Thyroid gland (tissue), 4 donors: ENCODE data around the gene FZR1. TPM values are rescaled to one million over a fixed set of nuclear protein-coding genes. Genes with fewer than 3 reads are reported as not detected.

Source experiments
- DNase-seq, 2 donors: peaks; one replicate each; pipeline ENCODE4 v3.0.0-alpha.2; 2019
- H3K27ac ChIP-seq, 3 donors: fragments of 200-600 bp; sonication (generic); 1 replicate in 2 of 3; 2 replicates in 1 of 3; pipeline ENCODE4 v1.5.1; 2016 to 2019; ENCODE audit warnings: mild to moderate bottlenecking in 1 of 3, moderate library complexity in 1 of 3
- H3K27me3 ChIP-seq: fragments of 200-600 bp; sonication (generic); one replicate; pipeline ENCODE4 v1.5.1; 2019
- H3K36me3 ChIP-seq, 2 donors: fragments of 200-600 bp; sonication (generic); one replicate each; pipeline ENCODE4 v1.5.1; 2016 to 2019
- H3K4me1 ChIP-seq, 2 donors: fragments of 200-600 bp; sonication (generic); one replicate each; pipeline ENCODE4 v1.5.1; 2017 to 2019
- H3K4me3 ChIP-seq, 3 donors: fragments of 200-600 bp; sonication (generic); replicated peaks in 1 of 3; 1 replicate in 2 of 3; 2 replicates in 1 of 3; pipeline ENCODE4 v1.5.1; 2016; ENCODE audit warnings: mild to moderate bottlenecking in 1 of 3
- H3K9me3 ChIP-seq: fragments of 200-600 bp; sonication (generic); one replicate; pipeline ENCODE4 v1.5.1; 2017
- CTCF ChIP-seq, 6 experiments: fragments of 200-600 bp in 3 of 6; fragments of 450-650 bp in 3 of 6; sonication (generic) in 3 of 6; IDR thresholded peaks; one replicate each; pipeline ENCODE4 v1.5.1; 2016 to 2019; ENCODE audit warnings: antibody characterized with exemption in 6 of 6, mild to moderate bottlenecking in 2 of 6, inconsistent platforms in 1 of 6, moderate library complexity in 1 of 6
- POLR2A ChIP-seq, 2 donors: fragments of 450-650 bp; IDR thresholded peaks; one replicate each; pipeline ENCODE4 v1.6.1; 2017; ENCODE audit warnings: antibody characterized with exemption in 2 of 2, mild to moderate bottlenecking in 2 of 2, moderate library complexity in 1 of 2
- WGBS, 2 donors: methylation state at CpG; one replicate each; pipeline ENCODE4 v1.1.5; 2017; 5-methylcytosine and 5-hydroxymethylcytosine counted together
- intact Hi-C: fragments of 100-400 bp; cut with DNase I; formaldehyde crosslinking; loops from one replicate; pipeline ENCODE4 v1.15.1; 2023
- total RNA-seq, 4 donors: library from RNA; depleted of rRNA; stranded (reverse); fragments of >200 nt; gene quantifications; one replicate each; pipeline ENCODE4 v1.2.3, GENCODE V29; 2016

Gene FZR1
- total RNA-seq, 4 donors from 2014 or later, result 28.6 to 56.0 (median 36.1) TPM

- TF ChIP-seq CTCF (IDR thresholded peaks at IDR 0.05), result no peak
- no peak for TF ChIP-seq POLR2A (IDR thresholded peaks at IDR 0.05)
- no peaks in the 10 kb centered on the region for H3K36me3 ChIP-seq
- intact Hi-C loops, result no loop called here
- DNase-seq, result no peak
- H3K4me1 ChIP-seq, result peaks cover 19 to 20% of the 10 kb centered on the region in 2 donors
- no peak overlapping the region for H3K4me3 ChIP-seq
- no peaks in the 10 kb centered on the region for H3K27me3 ChIP-seq
- 94 to 95% methylated on average over 19 of the region's 19 CpGs for WGBS, 2 donors
- no peak overlapping the region for H3K27ac ChIP-seq
- no peaks in the 10 kb centered on the region for H3K9me3 ChIP-seq
These were observed 69.2 kb downstream of the FZR1 start for GRCh38 chr19:3575260-3575741.

GRCh38 chr19:3575949-3576673 is 70.0 kb downstream of the FZR1 start:
- Histone ChIP-seq H3K4me3 (no peak overlapping the region), H3K27ac (no peak overlapping the region), H3K9me3 (no peaks in the 10 kb centered on the region), H3K27me3 (no peaks in the 10 kb centered on the region), H3K4me1 (peaks cover 19 to 20% of the 10 kb centered on the region in 2 donors), H3K36me3 (no peaks in the 10 kb centered on the region)
- intact Hi-C loops, result no loop called here
- WGBS, 2 donors, result 83 to 85% methylated on average over 22 to 25 of the region's 29 CpGs
- no peak for DNase-seq
- TF ChIP-seq POLR2A (IDR thresholded peaks at IDR 0.05) (no peak), CTCF (IDR thresholded peaks at IDR 0.05) (no peak)

GRCh38 chr19:3576696-3577443 is 70.8 kb downstream of the FZR1 start:
- intact Hi-C loops, result no loop called here
- H3K27me3 ChIP-seq, result no peaks in the 10 kb centered on the region
- no peak for TF ChIP-seq CTCF (IDR thresholded peaks at IDR 0.05)
- no peak for TF ChIP-seq POLR2A (IDR thresholded peaks at IDR 0.05)
- H3K9me3 ChIP-seq, result no peaks in the 10 kb centered on the region
- 46 to 64% methylated on average over 21 to 58 of the region's 78 CpGs for WGBS, 2 donors
- DNase-seq, result peak; percentile 68
- H3K36me3 ChIP-seq, result no peaks in the 10 kb centered on the region
- peaks cover 18 to 19% of the 10 kb centered on the region in 2 donors for H3K4me1 ChIP-seq
- no peak overlapping the region for H3K4me3 ChIP-seq
- no peak overlapping the region for H3K27ac ChIP-seq

- no peaks in the 10 kb centered on the region for H3K27me3 ChIP-seq
- intact Hi-C loops, result no loop called here
- H3K27ac ChIP-seq, result no peak overlapping the region
- WGBS, 2 donors, result 81 to 86% methylated on average over 43 to 45 of the region's 60 CpGs
- H3K9me3 ChIP-seq, result no peaks in the 10 kb centered on the region
- TF ChIP-seq POLR2A (IDR thresholded peaks at IDR 0.05) (no peak), CTCF (IDR thresholded peaks at IDR 0.05) (no peak)
- H3K4me1 ChIP-seq, result peaks cover 14 to 15% of the 10 kb centered on the region in 2 donors
- H3K4me3 ChIP-seq, result no peak overlapping the region
- no peaks in the 10 kb centered on the region for H3K36me3 ChIP-seq
- peak in 1 of 2 donors; percentile 14 for DNase-seq
These were observed 71.7 kb downstream of the FZR1 start for GRCh38 chr19:3577723-3578344.
